Stimulated activated CD8-positive, alpha-beta memory T cell treated with anti-CD3 and anti-CD28 coated beads, Interleukin-15, amount 100 ng/mL, for 48 hours (primary cell): Measurements from ENCODE around the gene MEGF10.

ENCODE experiments used
- DNase-seq, 2 donors: peaks; one replicate each; pipeline ENCODE4 v3.0.0-alpha.2; 2020; ENCODE audit warnings: low read depth in 2 of 2

MEGF10 gene

GRCh38 chr5:127326431-127326830, 35.8 kb downstream of the MEGF10 start:
- no peak for DNase-seq

- no peak for DNase-seq
These were observed 36.6 kb downstream of the MEGF10 start for GRCh38 chr5:127326976-127327755.

- DNase-seq, result no peak
These were observed 39.5 kb downstream of the MEGF10 start for GRCh38 chr5:127330116-127330515.

- DNase-seq, result no peak
These were observed 41.5 kb downstream of the MEGF10 start for GRCh38 chr5:127331890-127332649.

- no peak for DNase-seq
These were observed 42.9 kb downstream of the MEGF10 start for GRCh38 chr5:127333483-127333882.

GRCh38 chr5:127335381-127335780, 44.8 kb downstream of the MEGF10 start:
- DNase-seq, result no peak

- DNase-seq, result no peak
These were observed 47.3 kb downstream of the MEGF10 start for GRCh38 chr5:127337876-127338275.

GRCh38 chr5:127338501-127338900, 47.9 kb downstream of the MEGF10 start:
- no peak for DNase-seq

GRCh38 chr5:127340606-127341005, 50.0 kb downstream of the MEGF10 start:
- no peak for DNase-seq

- DNase-seq, result no peak
These were observed 51.8 kb downstream of the MEGF10 start for GRCh38 chr5:127342364-127342763.

- DNase-seq, result no peak
These were observed 52.7 kb downstream of the MEGF10 start for GRCh38 chr5:127343313-127343712.

- DNase-seq, result no peak
These were observed 53.3 kb downstream of the MEGF10 start for GRCh38 chr5:127343866-127344265.

- DNase-seq, result no peak
These were observed 54.3 kb downstream of the MEGF10 start for GRCh38 chr5:127344931-127345330.

GRCh38 chr5:127351418-127351817, 60.8 kb downstream of the MEGF10 start:
- DNase-seq, result no peak

GRCh38 chr5:127352068-127352467, 61.5 kb downstream of the MEGF10 start:
- DNase-seq, result no peak

GRCh38 chr5:127353327-127353726, 62.7 kb downstream of the MEGF10 start:
- no peak for DNase-seq

GRCh38 chr5:127353796-127354195, 63.2 kb downstream of the MEGF10 start:
- DNase-seq, result no peak

GRCh38 chr5:127355337-127355736, 64.7 kb downstream of the MEGF10 start:
- no peak for DNase-seq

GRCh38 chr5:127358284-127358683, 67.7 kb downstream of the MEGF10 start:
- DNase-seq, result no peak

GRCh38 chr5:127358740-127359139, 68.1 kb downstream of the MEGF10 start:
- no peak for DNase-seq

GRCh38 chr5:127359502-127359901, 68.9 kb downstream of the MEGF10 start:
- no peak for DNase-seq

- no peak for DNase-seq
These were observed 72.8 kb downstream of the MEGF10 start for GRCh38 chr5:127363403-127363802.

GRCh38 chr5:127367029-127367428, 76.4 kb downstream of the MEGF10 start:
- no peak for DNase-seq
